Stimulated activated CD8-positive, alpha-beta memory T cell treated with anti-CD3 and anti-CD28 coated beads, Interleukin-4, amount 100 ng/mL, for 48 hours (primary cell): ENCODE measurements around the gene DPP4.
A peak's percentile ranks its signal among the peaks of the same experiment; 100 is the strongest.

Experiments
- DNase-seq: peaks from one replicate; pipeline ENCODE4 v3.0.0-alpha.2; 2020

DPP4 gene

GRCh38 chr2:162084536-162084935 lies 10.5 kb upstream of the DPP4 start:
- DNase-seq: no peak

GRCh38 chr2:162082681-162083080 lies 8.7 kb upstream of the DPP4 start:
- no peak for DNase-seq

GRCh38 chr2:162082036-162082435 lies 8.0 kb upstream of the DPP4 start:
- no peak for DNase-seq

GRCh38 chr2:162079514-162079913 lies 5.5 kb upstream of the DPP4 start:
- DNase-seq: no peak

GRCh38 chr2:162075689-162076132 lies 1.7 kb upstream of the DPP4 start:
- no peak for DNase-seq

GRCh38 chr2:162074928-162075688 lies 1.1 kb upstream of the DPP4 start:
- no peak for DNase-seq

GRCh38 chr2:162074632-162074895 lies 549 bp upstream of the DPP4 start:
- no peak for DNase-seq

- peak; percentile 48 for DNase-seq
Observed at GRCh38 chr2:162072976-162073887, 783 bp downstream of the DPP4 start.

- no peak for DNase-seq
Observed at GRCh38 chr2:162072181-162072702, 1.8 kb downstream of the DPP4 start.

- no peak for DNase-seq
Observed at GRCh38 chr2:162071001-162071400, 3.0 kb downstream of the DPP4 start.

- DNase-seq: no peak
Observed at GRCh38 chr2:162070228-162070936, 3.6 kb downstream of the DPP4 start.

GRCh38 chr2:162069267-162069903 lies 4.6 kb downstream of the DPP4 start:
- DNase-seq: no peak

GRCh38 chr2:162067596-162067995 lies 6.4 kb downstream of the DPP4 start:
- DNase-seq: no peak

GRCh38 chr2:162065767-162066166 lies 8.2 kb downstream of the DPP4 start:
- no peak for DNase-seq

- no peak for DNase-seq
Observed at GRCh38 chr2:162063899-162064298, 10.1 kb downstream of the DPP4 start.

GRCh38 chr2:162063281-162063680 lies 10.7 kb downstream of the DPP4 start:
- no peak for DNase-seq

GRCh38 chr2:162062559-162062958 lies 11.5 kb downstream of the DPP4 start:
- no peak for DNase-seq

- DNase-seq: no peak
Observed at GRCh38 chr2:162061021-162061420, 13.0 kb downstream of the DPP4 start.

- no peak for DNase-seq
Observed at GRCh38 chr2:162060532-162060931, 13.5 kb downstream of the DPP4 start.

GRCh38 chr2:162058973-162059668 lies 14.9 kb downstream of the DPP4 start:
- DNase-seq: no peak

GRCh38 chr2:162057426-162057825 lies 16.6 kb downstream of the DPP4 start:
- no peak for DNase-seq

GRCh38 chr2:162056796-162057399 lies 17.1 kb downstream of the DPP4 start:
- no peak for DNase-seq
